ENCODE measurements around the gene WDR93.

WDR93 gene

GRCh38 chr15:89690276-89691218 is at the start of gene WDR93, which contains the start of gene PEX11A:
Gene WDR93 (plus strand): TSS chr15:89690811. CDS start chr15:89701747, 10,936 bp downstream.
Gene PEX11A (minus strand): TSS chr15:89690754. CDS start chr15:89690632, 122 bp downstream.
- DNase-seq, result peak; percentile 70

GRCh38 chr15:89641053-89641452 is 49.6 kb upstream of the WDR93 start:
- no peak for DNase-seq

- DNase-seq, result no peak
Measured at GRCh38 chr15:89642106-89642505, 48.5 kb upstream of the WDR93 start.

GRCh38 chr15:89645680-89646079 is 44.9 kb upstream of the WDR93 start:
- no peak for DNase-seq

- no peak for DNase-seq
Measured at GRCh38 chr15:89646416-89647141, 44.0 kb upstream of the WDR93 start.

- DNase-seq, result peak; percentile 68
Measured at GRCh38 chr15:89647191-89647851, 43.3 kb upstream of the WDR93 start.

- DNase-seq, result no peak
Measured at GRCh38 chr15:89648106-89649012, 42.3 kb upstream of the WDR93 start.

GRCh38 chr15:89649013-89649625 is 41.5 kb upstream of the WDR93 start:
- no peak for DNase-seq

- no peak for DNase-seq
Measured at GRCh38 chr15:89649716-89650115, 40.9 kb upstream of the WDR93 start.

GRCh38 chr15:89652131-89652530 is 38.5 kb upstream of the WDR93 start:
- no peak for DNase-seq

- DNase-seq, result no peak
Measured at GRCh38 chr15:89652666-89653065, 37.9 kb upstream of the WDR93 start.

GRCh38 chr15:89653578-89653977 is 37.0 kb upstream of the WDR93 start:
- no peak for DNase-seq

GRCh38 chr15:89654301-89654761 is 36.3 kb upstream of the WDR93 start:
- DNase-seq, result no peak

GRCh38 chr15:89654847-89655805 is 35.5 kb upstream of the WDR93 start, which contains the start of gene KIF7:
Gene KIF7 (minus strand): TSS chr15:89655467. CDS start chr15:89652930, 2,537 bp downstream.
- DNase-seq, result peak; percentile 23

GRCh38 chr15:89656116-89656815 is 34.3 kb upstream of the WDR93 start:
- DNase-seq, result no peak

- no peak for DNase-seq
Measured at GRCh38 chr15:89657686-89658200, 32.9 kb upstream of the WDR93 start.

- DNase-seq, result no peak
Measured at GRCh38 chr15:89659295-89659694, 31.3 kb upstream of the WDR93 start.

GRCh38 chr15:89660556-89660955 is 30.1 kb upstream of the WDR93 start:
- DNase-seq, result no peak

All from stimulated activated CD4-positive, alpha-beta T cell treated with anti-CD3 and anti-CD28 coated beads, Interleukin-1b, Interleukin-23, amount 100 ng/mL, for 48 hours (primary cell).